COR-L47 (cell line): ENCODE measurements around the gene MAPK13.
"Not testable (repeated sequence)": the region's sequence is repeated elsewhere in the genome, so short reads cannot be mapped to it uniquely, and the experiment has no call there.

Experiments used
- DNase-seq: peaks from one replicate; lab custom pipeline; 2025; lab: John Stamatoyannopoulos, UW

MAPK13 gene

DNA sequence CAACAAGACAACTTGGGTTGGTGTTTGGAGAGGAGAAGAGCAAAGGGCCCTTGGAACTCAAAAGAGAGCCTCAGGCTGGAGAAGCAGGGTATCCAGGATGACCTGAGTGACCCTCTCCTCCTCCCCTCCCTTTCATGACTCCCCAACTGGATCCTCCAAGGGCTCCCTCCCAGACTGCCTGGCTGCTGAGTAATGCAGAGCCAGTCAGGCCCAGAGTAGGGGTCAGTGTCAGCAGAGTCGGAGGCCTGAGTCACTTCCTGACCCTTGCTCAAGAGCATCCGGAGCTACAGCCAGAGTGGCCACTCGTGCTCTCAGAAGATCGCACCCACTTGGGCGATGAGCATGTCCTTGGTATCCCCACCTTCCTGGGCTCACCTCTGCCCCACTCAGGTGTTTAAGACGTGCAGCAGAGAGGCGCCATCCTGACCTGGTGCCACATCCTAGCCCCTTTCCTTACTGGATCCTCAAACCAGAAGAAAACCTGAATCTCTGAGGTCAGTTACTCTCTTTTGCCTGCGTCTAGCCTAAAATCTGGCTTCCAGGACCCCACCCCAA, 2.8 kb upstream of the MAPK13 start:
- DNase-seq, result no peak

DNA sequence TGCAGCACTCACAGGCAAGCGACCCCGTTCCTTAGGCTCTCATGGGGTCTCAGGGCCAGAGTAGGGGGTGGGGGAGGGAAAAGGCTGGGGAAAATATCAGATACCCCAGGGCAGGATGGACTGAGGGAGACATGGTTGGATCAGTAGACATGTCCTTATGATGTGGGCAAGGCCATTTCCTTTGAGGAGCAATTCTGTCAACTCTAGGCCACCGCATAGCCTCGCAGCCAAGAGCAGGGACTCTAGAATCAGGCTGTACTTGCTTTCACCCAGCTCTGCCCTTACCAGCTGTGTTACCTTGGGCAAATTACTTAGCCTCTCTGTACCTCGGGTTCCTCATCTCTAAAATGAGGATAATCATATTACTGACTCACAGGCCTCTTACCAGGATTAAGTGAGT, 2.2 kb upstream of the MAPK13 start:
- DNase-seq, result no peak

DNA sequence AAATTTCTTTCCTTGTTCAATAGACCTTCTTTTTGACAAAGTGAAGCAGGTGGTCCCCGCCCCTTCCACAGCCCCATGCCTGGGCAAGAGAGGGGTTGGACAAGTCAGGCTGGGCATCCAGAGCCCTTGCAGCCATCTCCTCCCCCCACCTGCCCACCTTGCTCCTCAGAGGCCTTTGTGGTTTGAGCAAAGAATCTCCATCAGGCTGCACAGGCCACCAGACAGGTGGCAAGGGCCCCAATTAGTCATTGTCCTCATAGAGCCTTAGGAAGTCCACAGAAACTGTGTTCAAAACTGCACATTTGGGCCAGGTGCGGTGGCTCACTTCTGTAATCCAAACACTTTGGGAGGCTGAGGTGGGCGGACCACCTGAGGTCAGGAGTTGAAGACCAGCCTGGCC, 1.5 kb upstream of the MAPK13 start:
- DNase-seq, result no peak

DNA sequence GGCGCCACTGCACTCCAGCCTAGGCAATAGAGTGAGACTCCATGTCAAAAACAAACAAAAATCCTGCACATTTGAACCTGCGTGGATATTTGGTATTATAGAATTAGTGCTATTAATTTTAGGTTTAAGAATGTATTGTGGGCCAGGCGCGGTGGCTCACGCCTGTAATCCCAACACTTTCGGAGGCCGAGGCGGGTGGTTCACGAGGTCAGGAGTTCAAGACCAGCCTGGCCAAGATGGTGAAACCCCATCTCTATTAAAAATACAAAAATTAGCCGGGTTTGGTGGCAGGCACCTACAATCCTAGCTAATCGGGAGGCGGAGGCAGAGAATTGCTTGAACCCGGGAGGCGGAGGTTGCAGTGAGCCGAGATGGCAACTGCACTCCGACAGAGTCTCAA, 979 bp upstream of the MAPK13 start:
- not testable (repeated sequence) for DNase-seq

DNA sequence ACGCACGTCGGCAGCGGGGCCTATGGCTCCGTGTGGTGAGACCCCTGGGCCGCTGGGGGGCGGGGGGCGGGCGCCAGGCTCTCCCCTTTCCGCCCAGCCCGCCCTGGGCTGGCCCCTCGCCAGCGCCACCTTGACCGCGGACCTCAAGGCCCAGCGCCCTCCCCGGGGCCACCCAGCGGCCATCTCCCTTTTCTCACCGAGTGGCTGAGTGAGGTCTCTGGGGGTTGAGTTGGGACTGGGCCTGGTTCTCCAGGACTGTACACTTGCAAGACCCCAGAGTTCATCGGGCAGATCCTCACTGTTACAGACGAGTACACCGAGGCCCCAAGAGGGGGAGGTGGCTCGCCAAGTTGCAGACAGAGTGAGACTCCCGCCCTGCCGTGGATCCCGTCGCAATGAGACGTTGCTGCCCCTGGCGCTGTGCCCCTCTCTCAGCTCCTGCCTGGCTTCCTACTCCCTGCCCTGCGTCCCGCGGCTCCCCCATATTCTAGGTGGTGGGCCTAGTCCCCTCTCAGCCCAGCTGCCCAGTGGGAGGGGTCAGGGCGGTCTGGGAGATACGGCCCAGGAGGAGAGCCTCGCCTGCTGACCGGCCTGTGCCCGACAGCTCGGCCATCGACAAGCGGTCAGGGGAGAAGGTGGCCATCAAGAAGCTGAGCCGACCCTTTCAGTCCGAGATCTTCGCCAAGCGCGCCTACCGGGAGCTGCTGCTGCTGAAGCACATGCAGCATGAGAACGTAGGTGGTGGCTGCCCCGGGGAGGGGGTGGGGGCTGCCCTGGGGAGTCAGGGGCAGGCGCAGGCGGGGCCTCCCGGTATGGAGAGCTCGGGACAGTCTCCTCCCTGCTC, 576 bp downstream of the MAPK13 start:
- DNase-seq, result peak; percentile 69

DNA sequence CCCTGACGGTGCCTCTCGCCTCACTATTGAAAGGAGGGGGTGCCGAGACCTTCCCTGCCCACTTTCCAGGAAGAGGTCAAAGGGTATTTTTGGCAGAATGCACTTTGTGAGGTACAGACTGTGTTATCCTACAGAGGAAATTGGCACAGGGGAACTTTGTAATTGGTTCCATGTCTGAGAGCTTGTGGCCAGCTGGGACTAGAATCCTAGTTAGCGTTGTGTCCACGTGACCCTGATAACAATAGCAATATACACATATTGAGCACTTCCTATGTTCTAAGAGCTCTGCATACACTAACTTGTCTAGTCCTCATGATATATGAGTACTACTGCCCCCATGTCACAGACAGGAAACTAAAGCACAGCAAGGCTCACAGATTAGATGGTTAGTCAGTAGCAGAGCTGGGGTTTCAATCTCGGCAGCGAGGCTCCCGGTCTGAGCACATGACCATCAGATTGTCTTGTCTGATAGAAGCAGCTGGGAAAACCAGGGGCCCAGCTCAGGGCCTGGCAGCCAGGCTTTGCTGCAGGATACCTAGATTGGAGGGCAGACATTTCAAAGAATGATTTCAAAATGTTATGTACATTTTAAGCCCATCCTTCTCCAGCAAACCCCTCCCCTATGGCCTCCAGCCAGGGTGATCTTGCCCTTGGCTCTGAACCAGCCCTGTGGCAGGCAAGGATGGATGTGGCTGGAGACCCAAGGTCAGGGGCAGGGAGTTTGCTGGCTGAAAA, 1.4 kb downstream of the MAPK13 start:
- DNase-seq, result peak; percentile 31

DNA sequence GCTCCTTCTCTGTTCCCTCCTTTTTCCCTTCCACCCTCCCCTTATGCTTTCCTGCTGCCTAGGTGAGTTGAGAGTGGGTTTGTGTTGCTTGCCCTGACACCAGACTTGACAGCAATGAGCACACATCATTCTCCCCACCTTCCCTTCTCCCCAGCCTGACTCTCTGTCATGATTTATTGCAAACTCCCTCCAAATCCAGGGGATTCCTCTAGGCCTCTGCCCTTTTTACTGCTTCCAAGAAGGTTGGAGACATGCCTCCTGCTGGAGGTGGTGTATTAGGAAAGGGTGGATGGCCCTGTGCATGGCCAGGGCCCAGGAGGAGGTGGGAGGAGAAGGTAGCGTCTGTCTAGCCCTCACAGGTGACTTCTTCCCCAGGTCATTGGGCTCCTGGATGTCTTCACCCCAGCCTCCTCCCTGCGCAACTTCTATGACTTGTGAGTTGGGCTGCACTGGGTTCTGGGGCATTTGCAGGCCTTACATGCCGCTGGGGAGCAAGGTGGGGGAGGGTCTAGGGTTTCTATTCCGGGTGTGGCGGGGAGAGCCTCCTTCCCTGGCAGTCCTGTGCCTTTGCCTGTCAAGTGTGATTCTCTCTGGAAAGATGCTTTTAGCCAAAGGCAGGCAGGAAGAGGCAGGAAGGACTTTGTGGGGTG, 2.1 kb downstream of the MAPK13 start:
- no peak for DNase-seq

DNA sequence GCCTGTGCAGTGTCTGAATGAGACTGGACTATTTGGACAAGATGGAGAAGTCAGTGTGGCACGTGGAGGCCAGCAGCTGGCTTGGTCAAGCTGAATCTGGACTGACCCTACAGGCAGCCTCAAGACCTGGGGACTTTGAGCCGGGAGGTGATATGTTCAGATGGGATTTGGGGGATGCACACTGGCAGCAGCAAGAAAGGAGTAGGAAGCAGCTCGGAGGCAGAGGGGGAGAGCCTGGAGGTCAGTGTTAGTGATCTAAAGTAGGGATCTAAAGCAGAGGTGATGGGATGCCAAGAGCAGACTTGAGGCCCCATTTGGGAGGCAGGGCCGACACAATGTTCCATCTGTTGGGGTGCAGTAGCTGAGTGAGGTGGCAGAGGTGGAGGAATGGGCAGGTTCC, 2.8 kb downstream of the MAPK13 start:
- no peak for DNase-seq

DNA sequence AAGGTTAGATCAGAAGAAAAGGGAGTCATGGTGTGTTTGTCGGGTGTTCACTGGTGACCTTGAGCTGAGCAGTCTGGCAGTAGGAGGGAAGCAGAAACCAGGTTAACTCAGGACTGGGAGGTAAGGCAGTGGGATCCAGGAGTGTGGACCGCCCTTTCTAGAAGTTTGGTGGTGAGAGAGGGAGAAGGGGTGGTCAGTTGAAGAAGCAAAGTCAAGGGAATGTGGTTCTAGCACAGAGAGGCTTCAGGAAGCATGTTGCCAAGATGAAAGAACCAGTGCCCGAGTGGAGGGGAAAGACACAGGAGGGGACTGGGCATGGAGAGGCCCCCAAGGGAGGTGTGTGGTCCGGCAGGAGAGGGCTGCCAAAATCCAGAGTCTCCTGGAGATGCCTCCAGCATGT, 3.6 kb downstream of the MAPK13 start:
- DNase-seq, result no peak

DNA sequence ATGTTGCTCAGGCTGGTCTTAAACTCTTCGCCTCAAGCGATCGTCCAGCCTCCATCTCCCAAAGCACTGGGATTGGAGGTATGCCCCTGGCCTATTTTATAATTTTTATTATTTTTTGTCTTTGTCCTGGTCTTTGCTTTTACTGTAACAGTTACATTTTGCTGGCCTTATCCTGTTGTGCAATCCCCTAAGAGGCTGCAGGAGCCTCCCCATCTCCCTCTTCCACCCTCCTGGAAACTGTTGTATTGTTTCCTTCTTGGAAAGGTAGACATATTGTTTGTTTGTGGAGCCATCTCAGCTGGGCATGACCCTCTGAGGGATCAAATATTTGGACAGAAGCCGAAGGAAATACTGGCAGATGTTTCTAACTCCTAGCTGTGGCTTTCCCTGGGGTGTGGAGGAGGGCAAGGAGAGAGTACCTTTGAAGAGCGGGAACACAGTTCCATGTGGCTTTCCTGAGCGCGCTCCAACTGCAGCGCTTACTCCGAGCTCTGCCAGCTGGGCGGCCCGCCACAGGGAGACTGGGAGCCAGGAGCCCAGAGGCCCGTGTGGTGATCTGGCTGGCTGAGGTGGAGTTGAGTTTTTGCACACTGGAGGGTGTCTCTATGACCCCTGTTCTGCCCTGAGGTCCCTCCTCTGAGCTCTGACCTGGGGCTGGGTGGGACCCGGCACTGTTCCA, 4.9 kb downstream of the MAPK13 start:
- no peak for DNase-seq

DNA sequence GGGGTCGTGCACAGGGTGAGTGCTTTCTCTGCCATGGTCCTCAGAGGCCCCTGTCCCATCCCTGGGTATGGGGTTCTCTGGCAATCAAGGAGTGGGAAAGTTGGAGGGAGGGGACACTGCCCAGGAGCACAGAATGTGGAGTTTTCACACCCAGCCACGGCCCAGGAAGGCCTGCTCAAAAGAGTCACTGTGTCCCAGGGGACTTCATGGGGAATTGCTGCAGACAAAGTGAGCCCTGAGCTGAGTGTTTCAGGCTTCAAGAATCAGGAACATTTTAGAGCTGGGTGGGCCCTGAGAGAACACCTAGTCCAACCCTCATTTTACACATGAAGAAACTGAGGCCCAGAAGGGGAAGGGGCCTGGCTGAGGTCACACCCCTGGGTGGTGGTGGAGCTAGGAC, 5.7 kb downstream of the MAPK13 start:
- DNase-seq, result no peak

DNA sequence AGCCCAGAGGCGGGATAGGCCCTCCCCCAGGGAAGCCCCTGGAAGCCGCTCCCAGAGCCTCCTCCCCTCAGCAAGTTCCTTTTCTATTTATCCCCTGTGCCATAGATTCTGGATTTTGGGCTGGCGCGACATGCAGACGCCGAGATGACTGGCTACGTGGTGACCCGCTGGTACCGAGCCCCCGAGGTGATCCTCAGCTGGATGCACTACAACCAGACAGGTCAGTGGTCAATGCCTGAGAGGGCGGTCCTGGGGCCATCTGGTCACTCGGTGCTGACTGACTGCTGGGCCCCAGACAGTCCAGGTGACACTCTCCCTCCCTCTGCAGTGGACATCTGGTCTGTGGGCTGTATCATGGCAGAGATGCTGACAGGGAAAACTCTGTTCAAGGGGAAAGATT, 6.2 kb downstream of the MAPK13 start:
- no peak for DNase-seq

DNA sequence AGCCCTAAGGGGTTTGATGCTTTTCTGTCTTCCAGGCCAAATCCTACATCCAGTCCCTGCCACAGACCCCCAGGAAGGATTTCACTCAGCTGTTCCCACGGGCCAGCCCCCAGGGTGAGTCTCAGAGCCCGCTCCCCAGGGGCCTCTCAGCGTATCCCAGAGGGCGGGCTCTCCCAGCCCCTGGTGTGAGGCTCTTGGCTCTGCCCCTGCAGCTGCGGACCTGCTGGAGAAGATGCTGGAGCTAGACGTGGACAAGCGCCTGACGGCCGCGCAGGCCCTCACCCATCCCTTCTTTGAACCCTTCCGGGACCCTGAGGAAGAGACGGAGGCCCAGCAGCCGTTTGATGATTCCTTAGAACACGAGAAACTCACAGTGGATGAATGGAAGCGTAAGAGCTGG, 8.4 kb downstream of the MAPK13 start:
- DNase-seq, result no peak

DNA sequence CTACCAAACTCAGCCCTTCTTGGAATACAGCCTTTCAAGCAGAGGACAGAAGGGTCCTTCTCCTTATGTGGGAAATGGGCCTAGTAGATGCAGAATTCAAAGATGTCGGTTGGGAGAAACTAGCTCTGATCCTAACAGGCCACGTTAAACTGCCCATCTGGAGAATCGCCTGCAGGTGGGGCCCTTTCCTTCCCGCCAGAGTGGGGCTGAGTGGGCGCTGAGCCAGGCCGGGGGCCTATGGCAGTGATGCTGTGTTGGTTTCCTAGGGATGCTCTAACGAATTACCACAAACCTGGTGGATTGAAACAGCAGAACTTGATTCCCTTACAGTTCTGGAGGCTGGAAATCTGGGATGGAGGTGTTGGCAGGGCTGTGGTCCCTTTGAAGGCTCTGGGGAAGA, 9.1 kb downstream of the MAPK13 start:
- DNase-seq, result peak; percentile 62

DNA sequence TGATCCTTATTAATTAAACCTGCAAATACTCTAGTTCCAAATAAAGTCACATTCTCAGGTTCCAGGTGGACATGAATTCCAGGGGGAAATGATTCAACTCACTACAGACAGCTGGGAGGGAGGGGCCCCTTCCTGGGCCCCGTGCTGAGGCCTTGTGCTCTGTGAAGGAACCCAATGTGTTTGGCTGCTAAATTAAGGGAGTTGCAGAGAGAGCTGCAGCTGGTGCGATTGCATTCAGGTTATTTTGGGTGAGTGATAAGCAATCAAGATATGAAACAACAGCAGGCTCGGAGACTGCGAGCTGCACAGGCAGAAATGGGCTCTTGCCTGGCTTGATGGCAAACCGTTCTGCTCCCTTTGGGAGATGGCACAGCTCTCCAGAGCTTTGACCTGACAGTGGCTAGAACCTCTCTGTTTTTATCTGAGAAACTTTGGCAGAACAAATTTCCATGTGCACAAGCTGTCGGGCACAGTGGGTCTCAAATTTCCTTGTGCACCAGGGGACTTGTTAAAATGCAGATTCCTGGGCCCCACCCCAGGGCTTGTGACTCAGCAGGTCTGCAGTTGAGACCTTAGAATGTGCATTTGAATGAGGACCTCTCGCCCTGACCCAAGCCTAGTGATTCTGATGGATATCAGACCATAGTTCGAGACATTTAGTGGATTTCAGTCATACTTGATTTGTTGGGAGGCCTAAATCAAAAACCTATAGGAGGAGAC, 9.8 kb downstream of the MAPK13 start:
- no peak for DNase-seq

DNA sequence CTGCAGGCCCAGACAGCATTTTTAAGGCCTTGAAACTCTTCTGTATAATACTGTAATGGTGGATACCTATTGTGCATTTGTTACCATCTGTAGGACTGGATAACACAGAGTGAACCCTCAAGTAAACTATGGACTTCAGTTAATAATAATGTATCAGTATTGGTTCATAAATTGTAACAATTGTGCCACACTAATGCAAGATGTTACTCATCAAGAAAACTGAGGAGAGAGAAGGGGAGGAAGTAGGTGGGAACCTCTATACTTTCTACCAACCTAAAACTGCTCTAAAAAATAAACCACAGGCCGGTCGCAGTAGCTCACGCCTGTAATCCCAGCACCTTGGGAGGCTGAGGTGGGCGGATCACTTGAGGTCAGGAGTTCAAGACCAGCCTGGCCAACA, 10.8 kb downstream of the MAPK13 start:
- no peak for DNase-seq

DNA sequence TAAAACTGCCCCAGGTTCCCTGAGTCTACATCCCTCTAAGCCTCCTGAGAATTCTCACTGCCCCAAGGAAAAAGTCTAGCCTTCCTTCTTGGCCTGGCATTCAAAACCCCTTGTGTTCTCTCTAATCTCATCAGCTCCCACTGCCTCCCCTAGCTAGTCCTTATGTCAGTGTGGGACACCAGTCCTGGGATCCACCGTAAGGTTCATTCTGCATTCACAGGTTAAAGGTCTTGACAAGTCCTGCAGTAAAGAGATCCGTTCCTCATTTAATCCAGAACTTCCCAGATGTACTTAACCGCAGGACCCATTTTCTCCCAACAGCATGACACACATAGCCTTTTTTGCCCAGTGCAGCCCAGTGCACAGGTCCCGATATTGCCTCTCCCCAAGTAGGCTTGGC, 11.6 kb downstream of the MAPK13 start:
- no peak for DNase-seq

DNA sequence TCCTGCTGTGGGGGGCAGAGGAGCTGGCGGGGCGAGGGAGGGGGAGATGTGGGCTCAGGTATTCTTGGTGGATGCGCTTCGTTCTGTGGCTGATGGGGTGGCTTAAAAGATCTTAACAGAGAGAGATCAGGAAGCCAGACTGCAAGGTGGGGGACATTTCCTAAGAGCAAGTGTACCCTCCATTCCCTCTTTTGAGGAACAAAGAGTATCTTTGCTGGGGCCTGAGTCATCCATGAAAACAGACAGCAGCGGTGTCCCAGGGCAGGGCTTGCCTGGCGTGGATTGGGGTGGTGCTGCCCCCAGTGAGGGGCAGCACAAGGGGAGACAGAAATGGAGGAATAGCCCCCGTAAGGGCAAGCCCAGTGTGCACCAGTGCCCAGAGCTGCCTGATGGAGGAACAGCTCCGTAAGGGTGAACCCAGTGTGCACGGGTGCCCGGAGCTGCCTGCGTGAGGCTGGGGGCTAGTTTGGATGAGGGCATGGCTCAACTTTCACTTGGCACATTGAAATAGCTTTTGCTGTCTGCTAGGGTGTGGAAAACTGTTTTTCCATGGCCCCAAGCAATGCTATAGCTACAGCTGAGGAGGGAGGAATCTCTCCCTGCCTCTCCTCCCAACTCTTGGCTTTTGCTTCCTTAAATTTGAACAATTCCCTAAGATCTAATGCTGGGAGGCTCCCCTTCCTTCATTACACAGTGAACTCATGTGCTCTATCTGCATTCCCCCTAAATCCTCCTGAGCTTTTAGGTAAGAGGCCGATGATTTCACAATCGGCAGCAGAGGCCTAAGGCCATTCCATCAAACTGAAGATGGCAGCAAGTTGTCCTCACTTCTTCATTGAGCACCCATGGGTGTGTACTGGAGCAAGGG, 12.9 kb downstream of the MAPK13 start:
- no peak for DNase-seq

DNA sequence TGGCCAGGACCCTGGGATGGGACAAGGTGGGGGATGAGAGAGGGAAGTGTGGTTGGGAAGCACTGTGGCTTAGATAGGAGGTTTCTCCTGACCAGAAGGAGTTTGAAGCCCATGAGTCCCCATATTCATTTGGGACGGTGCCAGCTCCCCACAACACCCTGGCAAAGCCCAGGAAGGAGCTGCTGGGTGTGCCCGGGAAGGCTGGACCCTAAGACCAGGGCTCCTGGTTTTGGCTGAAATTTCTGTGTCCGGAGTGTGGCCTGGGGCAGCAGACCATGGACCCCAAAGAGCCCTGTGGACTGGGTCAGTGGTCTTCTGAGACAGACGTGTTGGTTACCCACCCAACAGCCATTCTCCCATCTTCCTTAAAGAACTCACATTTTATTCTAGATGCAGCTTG, 15.2 kb downstream of the MAPK13 start:
- DNase-seq, result no peak

DNA sequence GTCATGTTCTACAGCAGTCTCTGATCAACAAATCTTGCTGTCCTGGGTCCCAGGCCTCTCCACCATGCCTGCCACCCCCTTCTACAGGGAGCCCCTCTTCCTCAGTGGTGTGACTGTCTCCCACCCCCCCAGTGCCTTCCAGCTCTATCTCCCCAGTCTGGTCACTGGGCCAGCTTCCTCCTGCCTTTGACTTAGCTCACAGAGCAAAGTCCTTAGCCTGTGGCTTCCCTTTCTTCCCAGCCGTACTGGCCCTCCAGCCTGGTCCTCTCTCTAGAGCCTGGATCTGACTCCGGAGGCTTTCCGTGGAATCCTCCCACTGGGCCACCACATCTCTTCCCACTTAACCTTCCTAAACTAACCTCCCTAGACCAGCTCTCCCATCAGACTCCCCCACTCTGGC, 17.0 kb downstream of the MAPK13 start:
- DNase-seq, result no peak

DNA sequence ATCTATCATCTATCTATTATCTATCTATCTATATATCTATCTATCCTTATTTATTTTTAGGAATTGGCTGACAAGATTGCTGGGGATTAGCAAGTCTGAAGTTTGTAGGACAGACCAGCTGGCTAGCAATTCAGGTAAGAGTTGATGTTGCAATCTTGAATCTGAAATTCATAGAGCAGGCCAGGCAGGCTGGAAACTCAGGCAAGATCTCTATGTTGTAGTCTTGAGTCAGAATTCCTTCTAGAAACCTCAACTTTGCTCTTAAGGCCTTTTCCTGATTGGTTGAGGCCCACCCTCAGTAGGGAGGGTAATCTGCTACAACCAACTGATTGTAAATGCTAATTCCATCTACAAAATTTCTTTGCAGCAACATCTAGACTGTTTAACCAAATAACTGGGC, 19.2 kb downstream of the MAPK13 start:
- DNase-seq, result no peak
